Measurements from ENCODE around the gene SAMD13.

The SAMD13 gene

DNA sequence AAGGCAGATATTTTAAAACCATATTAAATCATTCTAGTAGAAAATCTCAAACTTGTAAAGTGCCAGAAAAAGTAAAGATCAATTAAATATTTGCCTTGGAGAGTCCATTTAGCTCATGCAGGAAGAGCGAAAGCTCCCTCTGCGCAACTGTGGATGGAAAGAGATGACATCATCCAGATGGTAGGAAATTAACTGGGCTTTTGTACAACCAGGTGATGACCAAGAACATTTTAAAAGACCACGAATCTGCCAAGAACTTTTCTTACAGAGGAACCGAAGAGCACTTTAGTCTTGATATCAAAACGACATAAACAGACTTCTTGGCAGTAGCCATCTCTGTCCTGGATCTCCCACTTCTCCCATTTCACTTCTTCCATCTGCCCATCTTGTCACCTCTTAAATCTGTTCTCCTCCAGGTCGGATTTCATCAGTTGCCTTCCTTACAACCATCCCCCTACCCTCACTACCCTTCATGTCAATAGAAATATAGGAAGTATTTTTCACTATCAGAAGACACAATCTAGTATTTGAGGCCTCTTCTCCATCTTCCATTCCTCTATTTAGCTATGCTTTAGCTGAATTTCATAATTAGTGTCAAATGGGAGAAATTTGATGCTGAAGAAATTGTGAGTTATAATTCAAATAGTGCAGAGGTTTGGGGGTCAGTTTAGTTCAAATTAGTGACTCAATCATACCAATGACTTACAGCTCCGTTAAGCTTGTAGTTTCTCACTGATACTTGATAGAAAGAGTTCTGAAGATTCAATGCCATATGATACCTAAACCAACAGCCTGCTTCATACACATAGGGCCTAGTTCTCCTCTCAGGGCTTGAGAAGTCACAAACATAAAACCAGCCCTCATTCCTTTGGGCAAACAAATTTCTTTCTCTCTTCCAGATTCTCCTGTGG is 74.7 kb downstream of the SAMD13 start:
- DNase-seq = no peak

DNA sequence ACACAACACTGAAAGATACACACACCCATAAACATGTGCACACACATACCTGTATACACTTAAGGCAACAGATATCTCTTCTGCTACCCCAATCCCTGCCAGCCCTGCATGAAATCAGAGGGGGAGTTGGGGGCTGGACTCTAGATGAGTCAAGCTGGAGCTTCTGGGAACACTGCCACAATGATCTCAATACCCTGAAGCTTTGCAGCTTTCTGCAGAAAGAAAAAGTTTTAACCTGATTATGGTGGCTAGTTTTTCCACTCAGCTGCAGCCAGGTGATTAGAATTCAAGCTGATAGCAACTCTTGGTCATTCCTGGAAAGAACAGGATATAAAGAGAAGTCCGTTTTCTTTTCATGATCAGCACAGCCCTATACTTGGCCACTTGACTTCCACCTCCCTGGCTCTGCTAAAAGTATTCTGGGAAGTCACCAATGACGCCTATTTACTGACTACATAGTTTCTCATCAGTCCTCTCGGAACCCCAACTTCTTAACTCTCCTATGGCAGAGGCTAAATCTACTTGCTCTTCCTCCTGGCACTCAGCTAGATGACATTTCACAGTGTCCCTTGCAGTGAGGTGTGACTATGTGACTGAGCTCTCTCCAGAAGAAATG is 76.1 kb downstream of the SAMD13 start:
- DNase-seq = no peak

DNA sequence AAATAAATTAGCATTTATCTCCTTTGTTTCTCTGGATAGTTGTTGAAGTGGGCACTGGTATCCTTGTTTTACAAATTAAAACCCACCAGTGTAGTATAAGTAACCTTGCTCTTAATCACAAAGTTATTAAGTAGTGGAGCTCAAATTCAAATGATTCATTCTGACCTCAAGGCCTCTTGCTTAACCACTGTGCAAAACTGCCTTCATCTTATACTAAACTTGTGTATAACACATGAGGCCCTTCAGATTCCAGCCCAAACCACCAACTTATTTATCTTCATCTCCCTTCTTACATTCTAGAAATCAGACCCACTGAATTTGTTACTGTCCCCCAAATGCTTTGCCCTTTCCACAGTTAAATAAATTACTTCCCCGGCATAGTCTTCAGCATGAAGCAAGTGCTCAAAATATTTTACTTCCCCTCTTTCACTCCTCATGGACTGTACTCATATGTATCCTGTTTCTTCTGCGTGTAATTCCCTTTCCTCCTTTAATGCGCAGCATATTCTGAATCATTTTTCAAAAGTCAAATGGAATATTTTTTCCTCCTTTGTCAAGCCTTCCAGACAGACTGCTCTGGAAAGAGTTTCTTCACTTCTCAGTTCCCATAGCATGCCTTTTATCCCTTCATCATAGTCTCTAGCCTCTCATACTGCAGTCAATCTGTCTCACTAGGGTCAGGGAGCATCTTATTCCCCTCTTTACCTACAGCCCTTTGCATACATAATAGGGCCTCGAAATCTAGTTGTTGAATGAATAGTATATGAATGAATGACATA is 77.8 kb downstream of the SAMD13 start:
- no peak for DNase-seq

DNA sequence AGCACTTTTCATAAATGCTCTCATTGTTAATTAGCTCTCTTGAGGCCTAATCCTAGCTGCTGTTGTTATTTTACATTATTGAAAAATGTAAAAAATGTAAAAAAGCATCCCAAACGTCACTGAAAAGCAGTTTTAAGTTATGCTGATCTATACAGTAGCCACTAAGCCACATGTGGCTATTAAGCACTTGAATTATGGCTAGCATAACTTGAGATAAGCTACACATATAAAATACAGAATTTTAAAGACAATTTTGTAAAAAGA is 78.3 kb downstream of the SAMD13 start:
- DNase-seq = no peak

DNA sequence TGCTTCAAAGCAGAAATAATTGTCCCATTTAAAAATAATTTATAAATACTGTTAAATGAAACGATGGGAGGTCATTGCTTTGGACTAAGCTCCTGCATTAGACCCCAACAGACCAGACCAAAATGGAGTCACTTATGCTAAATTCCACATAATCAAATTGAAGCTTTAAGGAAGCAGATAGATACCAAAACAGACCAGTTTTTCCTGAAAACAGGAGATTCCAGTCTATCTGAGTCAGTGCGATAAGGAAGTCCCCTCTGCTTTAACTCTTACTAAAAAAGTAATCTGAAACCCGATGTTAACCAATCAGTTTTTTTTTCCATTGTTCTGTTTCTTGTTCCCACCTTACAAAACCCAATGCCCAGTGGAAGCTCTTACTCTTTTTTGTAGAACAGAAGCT is 80.6 kb downstream of the SAMD13 start:
- no peak for DNase-seq

DNA sequence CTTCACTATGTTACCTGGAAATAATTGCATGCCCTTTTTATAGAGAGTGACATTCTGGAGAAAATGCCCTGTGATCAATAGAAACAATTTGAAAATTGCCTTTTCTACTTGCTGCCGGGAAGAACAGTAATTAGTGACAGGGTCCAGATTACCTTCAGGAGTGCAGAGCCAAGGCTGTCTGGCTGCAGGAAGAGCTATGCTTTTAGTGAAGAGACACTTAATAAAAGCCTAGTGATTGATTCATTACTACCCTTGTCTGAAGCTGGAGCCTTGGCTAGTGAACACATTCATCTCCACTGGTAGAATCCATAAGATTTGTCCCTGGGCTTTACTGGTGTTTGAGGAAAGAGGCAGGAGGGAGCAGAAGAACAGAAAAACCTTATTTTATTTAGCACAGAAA is 83.8 kb downstream of the SAMD13 start:
- DNase-seq = no peak

DNA sequence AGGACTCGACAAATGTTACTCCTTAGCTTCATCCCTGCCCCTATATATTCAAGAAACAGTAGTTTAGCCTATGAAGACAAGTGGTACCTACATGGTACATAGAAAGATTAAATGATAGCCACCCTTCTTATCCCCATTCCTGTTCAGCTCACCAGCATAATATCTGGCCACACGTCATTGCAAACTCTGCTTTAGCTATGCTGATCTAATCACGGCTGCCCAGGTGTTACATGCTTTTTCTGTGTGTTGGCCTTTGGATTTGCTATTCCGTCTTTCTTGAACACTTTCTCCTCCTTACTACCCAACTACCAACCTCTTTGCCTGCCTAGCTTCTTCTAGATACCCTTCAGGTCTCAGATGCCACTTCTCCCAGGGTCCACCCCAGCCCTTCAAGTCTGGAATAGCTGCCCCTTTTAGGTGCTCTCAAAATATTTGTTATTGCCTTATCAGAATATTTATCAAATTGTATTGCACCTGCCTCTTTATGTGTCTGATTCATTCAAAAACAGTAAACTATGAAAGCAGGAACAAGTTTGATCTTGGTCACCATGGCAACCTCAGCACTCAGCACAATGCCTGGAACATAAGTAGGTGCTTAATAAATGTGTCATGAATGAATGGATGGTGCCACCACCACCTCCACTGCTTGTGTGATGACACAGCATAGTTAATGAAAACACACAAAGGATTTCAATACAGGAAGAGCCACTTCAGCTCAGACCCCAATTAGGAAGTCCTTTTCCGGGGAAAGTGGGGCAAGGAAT is 85.4 kb downstream of the SAMD13 start:
- no peak for DNase-seq

DNA sequence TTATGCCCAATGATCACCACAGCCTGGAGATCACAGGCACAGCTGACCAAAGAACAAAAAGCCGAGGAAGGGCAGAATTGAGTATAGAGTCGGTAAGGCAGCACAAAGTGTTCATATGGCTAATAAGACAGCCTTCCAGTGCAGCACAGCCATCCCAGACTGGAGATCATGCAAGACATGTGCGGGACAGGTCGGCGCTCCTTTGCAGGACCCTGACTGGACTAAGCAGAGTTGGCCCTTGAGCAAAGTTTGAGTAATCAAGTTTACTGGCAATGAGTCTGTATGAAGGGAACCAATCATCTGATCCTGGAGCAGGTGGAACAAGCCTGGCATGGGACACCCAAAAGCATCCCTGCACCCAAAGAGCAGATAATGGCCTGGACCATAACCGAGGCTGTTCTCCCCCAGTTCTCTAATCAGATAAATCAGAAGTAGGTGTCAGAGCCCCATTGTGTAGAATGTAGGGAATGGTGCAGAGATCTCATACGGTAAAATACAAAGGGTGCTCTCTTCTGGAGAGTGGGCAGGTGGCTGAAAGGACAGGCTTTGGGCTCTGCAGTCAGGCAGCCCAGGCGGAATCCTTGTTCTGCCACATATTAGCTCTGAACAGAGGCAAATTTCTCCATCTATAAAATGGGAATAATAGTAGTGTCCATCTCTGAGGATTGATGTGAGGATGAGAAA is 86.1 kb downstream of the SAMD13 start:
- no peak for DNase-seq

DNA sequence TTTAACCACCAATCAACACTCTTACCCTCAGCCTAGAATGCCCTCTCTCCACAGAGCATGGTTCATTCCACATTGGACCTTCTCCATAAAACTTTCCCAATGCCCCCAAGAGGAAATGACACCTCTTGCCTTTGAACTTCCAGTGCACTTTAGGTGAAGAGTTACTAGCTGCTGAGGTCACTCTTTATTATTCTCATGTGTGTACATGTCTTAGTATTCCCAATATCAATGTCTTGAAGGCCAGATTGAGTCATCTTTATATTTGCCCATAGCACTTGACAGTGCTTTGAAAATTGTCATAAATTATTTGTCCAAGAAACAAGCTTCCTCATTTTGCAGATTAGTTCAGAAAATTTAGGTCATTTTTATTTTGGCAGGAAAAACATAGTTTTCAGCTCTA is 88.7 kb downstream of the SAMD13 start:
- no peak for DNase-seq

DNA sequence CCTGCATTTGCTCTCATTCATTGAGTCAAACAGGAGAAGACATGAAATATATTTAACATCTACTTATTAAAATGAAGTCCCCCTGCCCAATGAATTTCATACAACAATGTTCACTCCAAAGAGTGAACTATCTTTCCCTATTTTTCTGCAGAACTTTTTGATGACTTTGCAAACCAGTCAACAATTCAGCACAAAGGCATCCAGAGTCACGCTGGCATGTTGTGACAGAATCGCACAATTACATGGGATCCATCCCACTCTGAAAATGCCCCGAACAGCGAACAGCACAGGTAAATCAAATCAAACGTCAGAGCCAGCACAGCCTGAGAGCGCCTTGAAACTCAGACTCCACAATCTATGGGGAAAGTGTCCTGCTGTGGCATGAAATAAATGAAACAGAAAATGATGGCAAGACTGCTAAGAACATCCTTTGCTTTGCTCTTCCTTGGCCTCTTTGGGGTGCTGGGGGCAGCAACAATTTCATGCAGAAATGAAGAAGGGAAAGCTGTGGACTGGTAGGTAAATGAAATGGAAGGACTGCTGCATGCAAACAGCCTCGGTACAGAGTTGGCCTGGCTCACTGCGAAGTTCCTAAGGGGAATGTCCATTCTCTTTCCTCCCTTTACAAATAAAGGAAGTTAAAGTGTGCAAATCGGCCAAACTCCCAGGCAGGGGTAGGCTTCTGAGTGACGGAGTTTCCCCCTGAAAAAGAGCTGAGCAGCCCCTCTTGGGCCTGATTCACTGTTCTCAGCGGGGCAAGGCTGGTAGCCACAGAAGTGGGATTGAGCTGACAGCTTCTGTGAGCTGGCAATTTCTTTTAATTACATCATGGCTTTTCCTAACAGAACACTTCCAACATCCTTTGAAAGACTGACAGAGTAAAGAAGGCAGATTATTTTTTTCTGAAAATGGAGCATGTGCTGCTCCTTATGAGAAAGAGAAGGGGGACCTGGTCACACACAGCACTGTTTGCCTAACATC is 97.0 kb downstream of the SAMD13 start, which contains the start of gene DNASE2B:
TSS of gene DNASE2B (plus strand) at position 310 of the 981 bp plus-strand sequence. CDS start at position 391, 81 bp downstream.
- DNase-seq = no peak
